Stimulated activated CD4-positive, alpha-beta T cell treated with anti-CD3 and anti-CD28 coated beads, Interleukin-2, amount 100 ng/mL, for 24 hours (primary cell): ENCODE data around the gene VAMP2.

ENCODE experiments used
- DNase-seq, 2 donors: peaks; one replicate each; pipeline ENCODE4 v3.0.0-alpha.2; 2020

The VAMP2 gene

DNA sequence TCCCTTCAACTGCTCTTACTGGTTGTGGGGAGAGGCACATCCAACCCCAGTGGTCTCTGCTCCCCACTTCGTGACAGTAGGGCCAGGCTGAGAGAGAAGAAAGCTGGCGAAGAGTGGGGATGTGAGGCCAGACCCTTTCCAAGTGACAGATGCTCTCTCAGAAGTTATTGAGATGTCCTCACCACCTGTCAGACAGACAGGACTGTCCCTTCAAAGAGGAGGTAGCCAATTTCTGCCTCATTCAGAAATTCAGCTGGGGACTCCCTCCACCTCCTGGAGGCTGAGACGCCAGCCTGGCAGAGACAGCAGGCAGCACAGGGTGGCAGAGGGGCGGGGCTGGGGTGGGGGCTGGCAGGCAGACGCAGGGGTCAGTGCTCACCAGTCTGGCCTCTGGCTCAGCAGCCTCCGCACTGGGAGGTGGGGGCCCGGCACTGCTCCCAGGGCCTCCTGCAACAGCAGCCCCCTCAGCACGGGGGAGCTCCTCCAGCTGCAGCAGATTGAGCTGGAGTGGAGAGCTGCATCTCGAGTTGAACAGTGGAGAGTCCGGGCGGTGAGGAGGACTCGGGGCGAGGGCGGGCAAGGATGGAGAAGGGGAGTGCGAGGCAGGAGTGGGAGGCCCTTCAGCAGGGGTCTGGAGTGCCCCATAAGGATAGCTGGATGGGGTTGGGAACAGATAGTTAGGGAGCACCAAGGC, 19.7 kb downstream of the VAMP2 start:
- no peak for DNase-seq

DNA sequence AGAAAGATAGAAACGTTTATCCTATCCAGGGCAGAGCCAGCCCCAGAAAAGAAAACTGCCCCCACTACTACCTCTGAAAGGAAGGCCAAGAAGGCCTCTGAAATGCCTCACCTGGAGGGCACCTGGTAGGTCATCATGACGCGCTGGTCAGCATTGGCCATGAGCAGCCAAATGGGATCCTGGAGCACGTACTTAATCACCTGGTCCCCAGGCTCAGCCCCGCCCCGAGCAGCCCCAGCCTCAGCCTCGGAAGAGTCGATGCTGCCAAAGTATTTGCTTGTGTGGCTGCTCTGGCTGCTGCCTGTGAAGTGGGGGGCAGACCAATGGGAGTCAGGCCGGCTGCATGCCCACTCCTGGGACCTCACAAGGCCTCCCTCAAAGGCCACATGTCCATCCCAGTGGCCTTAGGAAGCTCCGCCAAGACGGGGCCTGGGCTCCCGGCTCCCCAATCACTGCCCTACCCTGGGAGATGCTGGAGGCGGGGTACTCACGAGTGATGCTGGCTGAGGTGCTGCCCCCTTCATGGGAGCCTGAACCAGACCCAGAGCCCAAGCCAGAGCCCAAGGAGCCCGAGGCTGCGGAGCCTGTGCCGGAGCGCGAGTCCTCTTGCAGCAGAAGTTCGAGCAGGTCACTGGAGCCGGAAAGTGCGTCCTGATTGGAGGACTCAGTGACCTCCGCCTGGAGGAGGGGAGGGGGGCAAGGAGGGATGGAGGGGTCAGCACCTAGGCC, 20.4 kb downstream of the VAMP2 start:
- no peak for DNase-seq

DNA sequence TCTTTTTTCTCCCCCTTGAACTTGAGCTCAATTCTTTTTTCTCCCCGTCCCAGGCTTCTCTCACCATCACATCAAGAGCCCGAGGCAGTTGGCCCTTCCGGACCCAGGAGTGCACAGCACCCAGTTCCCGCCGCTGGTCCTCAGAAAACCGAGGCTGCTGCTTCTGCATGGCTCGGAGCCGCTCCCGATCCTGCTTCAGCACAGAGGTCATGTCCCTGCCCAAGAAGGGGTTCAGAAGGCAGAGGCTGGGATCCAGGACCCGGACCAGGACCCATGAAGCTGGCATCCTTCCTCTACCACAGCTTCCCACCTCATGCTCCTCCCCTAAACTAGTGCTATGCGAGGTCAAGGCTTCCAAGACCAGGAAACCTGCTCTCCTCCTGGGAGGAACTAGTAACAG, 21.0 kb downstream of the VAMP2 start:
- no peak for DNase-seq

DNA sequence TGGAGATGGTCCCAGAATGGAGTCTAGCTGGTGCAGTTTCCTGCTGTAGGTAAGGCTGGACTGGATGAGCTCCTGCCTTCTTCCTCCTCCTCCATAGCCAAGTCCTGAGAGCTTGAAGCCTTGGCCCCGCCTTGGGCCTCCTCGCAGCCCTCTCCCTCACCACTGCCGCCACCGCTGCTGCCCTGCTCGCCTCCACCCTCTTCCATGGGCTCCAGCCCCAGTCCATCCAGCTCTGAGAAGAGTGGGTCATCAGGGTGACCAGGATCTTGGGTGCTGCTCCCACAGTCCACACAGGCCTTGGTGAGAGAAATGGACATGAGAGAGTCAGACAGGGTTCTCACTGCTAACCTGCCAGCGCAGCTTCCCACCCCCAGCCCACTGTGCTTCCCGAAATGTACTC, 21.7 kb downstream of the VAMP2 start:
- no peak for DNase-seq

DNA sequence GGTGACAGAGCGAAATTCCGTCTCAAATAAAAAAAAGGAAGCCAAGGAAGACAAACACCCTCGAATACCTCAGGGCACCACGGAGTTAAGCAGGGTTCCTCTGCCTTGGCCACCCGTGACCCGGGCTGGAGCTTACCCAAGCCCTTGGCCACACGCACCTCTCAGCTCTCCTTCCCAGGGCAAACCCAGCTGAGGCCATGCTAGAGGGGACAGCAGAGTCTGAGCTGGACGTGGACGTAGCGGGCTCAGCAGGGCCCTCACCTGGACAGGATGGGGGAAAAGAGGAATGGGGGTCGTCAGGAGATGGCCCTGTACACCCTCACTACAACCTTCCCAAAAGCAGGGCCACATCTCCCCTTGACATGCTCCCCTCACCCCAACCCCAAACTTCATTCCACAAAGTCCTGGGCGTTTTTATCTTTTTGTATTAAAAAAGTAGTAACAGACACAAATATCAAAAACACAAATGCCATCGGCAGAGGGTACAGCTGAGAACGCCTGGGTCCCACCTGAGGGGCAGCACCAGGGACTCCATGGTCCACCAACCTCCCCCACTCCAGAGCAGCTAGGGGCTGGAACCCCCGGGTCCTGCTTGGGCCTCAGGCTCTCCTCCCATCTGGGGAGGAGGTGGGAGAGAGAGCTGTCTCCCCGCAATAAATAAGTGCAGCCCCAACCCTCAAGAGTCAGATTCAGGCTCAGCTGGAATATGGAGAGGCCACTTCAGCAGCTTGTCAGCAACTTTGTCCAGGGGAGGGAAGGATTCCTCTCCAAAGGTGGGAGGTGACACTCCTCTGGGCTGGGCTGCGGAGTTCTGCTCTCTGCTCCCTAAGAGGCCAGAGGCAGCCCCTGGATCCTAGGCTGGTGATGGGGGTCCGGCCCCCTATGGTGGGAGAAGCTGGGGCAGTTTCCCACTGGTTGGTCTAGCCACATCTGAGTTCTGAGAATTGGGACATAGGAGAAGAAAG, 22.4 kb downstream of the VAMP2 start:
- peak in 1 of 2 donors; percentile 18 for DNase-seq

- peak; percentile 98 for DNase-seq
Observed at GRCh38 chr17:8138672-8139371, 23.9 kb downstream of the VAMP2 start.

DNA sequence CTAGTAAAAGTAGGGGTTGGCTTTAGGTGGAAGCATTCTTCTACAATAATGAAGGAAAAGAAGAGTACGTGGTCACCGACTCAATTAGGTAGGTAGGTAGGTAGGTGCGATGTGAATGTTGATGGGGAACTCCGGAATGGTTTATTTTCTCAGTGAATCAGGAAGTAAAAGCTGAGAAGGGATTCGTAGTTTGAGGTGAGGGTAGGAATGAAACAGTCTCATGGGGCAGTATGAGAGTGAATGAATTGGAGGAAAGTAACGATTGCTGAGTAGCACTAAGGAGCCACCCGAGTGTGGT, 24.4 kb downstream of the VAMP2 start:
- DNase-seq, result no peak

DNA sequence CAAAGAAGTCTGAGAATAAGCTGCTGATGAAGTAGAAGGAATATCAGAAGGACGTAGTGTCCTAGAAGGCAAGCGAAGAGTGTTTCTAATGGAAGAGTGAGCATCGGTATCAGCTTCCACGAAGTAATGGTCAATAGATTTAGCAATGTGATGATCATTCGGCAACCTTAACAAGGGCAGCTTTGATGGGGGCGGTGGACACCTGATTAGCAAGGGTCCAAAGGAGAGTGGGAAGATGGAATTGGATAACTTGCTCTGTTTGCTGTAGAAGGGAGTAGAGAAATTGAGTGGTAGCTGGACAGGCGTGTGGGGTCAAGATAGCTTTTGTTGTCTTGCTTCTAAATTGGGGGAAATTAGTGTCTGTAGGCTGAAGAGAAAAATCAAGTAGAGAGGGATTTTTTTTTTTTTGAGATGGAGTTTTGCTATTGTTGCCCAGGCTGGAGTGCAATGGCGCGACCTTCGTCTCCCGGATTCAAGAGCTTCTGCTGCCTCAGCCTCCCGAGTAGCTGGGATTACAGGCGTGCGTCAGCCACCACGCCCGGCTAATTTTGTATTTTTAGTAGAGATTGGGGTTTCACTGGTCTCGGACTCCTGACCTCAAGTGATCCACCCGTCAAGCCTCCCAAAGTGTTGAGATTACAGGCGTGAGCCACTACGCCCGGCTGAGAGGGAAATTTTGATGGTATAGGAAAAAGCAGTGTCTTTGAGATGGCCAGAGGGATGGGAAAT, 24.9 kb downstream of the VAMP2 start:
- DNase-seq, result peak in 1 of 2 donors; percentile 18

DNA sequence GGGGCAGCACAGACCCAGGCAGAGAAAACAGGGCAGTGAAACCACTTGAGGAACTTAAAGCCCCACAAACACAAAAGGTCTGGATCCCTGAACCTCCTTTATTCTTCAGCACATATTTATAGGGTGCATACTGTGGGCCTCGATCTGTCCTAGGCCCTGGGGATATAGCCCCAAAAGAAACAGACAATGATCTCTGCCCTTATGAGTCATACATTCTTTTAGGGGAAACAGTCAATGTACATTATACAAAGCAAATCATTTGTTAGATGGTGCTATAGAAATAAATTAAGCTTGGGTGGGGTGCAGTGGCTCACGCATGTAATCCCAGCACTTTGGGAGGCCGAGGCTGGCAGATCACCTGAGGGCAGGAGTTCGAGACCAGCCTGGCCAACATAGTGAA, 28.8 kb downstream of the VAMP2 start:
- DNase-seq, result no peak

DNA sequence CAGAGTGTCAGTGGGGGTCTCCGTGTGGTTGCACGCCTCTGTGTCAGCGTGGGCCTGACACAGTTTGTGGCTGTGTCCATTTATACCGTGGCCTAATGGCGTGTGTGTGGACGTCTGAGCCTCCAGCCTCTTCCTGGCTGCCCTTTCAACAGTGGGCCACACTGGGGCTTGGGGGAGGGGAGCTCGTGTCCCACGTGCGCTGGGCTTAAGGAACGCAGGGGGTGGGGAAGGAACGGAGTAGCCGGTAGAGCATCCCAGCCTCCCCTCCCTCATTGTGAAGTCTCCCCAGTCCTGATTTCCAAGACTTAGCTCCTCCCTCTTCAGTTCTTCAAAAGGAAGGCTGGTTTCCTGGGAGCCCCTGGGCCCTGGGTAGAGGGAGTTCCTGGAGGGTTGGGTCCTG, 29.3 kb downstream of the VAMP2 start:
- no peak for DNase-seq

GRCh38 chr17:8131844-8132441, 30.8 kb downstream of the VAMP2 start:
- no peak for DNase-seq

DNA sequence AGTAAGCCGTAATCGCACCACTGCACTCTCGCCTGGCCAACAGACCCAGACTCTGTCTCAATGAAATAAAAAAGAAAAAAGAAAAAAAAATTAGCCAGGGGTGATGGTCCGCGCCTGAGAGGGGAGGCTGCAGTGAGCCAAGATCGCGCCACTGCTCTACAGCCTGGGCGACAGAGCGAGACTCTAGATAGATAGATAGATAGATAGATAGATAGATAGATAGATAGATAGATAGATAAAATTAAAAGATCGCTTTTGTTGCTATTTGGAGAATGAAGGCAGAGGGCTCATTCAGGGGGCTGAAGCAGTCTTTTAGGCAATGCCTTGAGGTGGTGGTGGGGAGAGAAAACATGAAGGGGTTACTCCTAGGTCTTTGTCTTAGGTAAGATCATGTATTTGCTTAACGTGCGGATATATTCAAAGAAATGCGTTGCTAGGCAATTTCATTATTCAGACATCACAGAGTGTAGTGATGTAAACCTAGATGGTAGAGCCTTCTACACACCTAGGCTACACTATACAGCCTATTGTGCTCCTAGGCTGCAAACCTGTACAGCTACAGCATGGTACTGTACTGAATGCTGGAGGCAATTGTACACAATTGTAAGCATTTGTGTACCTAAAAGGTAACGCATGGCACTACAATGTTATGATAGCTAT, 34.5 kb downstream of the VAMP2 start:
- DNase-seq, result no peak

- DNase-seq, result peak; percentile 53 to 68
Observed at GRCh38 chr17:8126491-8127066, 36.2 kb downstream of the VAMP2 start.

DNA sequence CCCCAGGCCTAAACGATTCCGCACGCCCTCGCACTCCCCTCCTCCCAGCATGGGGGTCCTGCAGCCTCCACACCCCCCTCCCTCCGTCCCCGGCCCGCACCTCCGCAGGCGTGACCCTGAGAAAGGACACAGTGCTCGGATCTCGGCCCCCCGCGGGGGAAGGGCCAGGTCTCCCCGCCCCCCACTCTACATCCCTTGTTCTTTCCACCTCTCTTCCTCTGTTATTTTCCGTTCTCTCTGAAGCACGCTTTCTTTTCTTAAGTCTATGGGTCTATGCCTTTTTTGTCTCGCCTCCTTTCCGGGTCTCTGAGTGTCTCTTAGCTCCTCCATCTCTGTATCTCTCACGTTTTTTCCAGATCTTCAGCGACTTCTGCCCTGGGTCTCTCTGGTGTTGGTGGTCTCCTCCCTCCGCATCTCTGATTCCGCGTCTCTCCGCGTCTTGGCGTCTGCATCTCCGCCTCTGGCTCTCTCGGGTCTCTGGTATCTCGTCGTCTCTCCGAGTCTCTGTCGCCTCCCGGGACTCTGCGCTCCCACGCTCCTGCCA, 36.7 kb downstream of the VAMP2 start:
- no peak for DNase-seq

DNA sequence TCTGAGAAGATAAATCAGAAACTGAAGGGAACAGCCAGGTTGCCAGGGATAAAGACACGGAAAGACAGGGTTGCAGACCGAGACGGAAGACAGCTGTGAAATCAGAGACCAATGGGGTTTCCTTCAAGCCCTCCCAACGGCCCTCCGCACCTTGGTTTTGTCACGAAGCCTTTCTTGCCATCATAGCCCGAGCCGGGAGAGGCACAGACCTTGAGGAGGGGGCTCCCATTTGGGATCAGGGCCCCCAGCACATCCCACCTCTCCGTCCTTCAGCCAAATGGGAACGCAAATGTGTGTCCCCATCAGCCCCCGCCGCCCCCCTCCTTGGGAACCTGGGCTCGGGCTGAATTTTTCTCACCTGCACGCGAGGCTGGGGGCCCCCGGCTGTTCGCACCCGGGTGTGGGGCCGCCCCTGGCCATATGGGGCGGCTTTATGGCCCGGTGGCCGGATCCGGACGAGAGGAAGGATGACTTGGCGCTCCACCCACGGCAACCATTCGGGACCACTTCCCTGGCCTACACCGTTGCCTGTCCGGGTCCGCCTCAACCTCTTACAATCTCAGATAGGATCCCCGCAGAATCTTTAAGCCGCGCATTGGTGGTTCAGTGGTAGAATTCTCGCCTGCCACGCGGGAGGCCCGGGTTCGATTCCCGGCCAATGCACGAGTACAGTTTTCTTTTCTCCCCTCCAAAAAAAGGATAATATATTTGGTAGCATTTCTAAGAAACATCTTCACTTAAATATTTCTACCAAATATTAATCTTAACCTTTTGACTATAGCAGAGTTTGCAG, 37.4 kb downstream of the VAMP2 start:
- peak; percentile 93 to 95 for DNase-seq

DNA sequence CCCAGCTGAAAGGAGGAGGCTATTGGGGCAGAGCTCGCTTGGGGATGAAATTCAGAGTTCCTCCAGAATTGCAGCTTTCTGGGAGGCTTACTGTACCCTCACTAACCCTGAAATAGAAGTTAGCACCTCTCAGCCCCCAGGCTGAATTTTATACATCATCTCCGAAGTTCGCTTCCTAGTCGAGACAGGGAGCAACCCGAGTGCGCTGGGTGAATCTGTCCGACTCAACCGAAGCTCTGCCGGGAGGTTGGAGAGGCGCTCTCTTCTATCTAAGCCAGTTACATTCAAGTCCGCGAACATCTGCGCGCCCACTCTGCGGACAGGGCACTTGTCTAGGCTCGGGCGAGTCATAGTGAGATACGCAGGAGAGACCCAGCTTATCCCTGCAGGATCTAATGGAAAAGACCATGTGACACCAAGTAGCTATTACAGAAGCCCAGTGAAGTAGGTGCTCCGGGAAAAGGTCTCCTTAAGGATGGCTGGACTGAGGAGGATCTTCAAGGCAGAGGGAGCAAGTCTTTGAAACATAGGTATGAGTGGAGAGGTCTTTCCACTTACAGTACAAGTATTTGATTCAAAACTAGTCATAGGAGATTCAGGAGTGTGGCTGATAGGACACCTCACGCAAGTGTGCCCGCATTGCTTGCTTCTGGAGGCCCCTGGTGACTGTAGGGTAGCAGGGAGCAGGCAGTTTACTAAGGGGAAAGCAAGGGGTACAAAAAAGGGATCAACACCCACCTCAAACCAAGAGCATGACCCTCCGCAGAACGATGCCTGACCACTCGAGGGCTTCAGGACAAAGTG, 38.2 kb downstream of the VAMP2 start:
- DNase-seq, result peak in 1 of 2 donors; percentile 41

GRCh38 chr17:8123695-8124349, 38.9 kb downstream of the VAMP2 start, which contains the start of gene HES7:
Gene HES7, minus strand, starts transcription at chr17:8124106. Its CDS starts 22 bp downstream, at chr17:8124084.
- peak in 1 of 2 donors; percentile 20 for DNase-seq
